T1000 (cell line): ENCODE results near the gene HDAC10.
"Not testable (repeated sequence)": the region's sequence is repeated elsewhere in the genome, so short reads cannot be mapped to it uniquely, and the experiment has no call there.

Source experiments
- DNase-seq: peaks from one replicate; lab custom pipeline; 2025; ENCODE audit warnings: mixed read lengths; lab: John Stamatoyannopoulos, UW

The HDAC10 gene

DNA sequence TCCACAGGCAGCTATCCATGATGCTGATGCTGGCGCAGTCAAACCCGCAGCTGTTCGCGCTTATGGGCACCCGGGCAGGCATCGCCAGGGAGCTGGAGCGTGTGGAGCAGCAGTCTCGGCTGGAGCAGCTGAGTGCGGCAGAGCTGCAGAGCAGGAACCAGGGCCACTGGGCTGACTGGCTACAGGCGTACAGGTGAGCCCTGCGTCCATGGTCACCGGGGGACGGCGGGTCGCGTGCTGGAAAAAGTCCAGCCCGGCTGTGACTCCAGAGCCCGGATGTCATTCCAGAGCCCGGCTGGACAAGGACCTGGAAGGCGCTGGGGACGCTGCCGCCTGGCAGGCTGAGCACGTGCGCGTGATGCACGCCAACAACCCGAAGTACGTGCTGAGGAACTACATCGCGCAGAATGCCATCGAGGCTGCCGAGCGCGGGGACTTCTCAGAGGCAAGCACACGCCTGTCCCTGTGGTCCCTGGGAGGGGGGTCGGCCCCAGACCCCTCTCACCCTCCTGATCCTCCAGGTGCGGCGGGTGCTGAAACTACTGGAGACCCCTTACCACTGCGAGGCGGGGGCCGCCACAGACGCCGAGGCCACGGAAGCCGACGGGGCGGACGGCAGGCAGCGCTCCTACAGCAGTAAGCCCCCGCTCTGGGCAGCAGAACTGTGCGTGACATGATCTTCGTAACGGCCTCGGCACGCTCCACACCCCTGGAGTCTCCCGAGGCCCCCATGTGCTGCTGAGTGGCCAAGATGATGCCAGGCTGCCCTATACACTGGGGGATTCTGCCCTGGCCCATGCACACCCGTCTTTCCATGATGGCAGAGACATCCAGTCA lies 34.2 kb downstream of the HDAC10 start:
- no peak for DNase-seq

DNA sequence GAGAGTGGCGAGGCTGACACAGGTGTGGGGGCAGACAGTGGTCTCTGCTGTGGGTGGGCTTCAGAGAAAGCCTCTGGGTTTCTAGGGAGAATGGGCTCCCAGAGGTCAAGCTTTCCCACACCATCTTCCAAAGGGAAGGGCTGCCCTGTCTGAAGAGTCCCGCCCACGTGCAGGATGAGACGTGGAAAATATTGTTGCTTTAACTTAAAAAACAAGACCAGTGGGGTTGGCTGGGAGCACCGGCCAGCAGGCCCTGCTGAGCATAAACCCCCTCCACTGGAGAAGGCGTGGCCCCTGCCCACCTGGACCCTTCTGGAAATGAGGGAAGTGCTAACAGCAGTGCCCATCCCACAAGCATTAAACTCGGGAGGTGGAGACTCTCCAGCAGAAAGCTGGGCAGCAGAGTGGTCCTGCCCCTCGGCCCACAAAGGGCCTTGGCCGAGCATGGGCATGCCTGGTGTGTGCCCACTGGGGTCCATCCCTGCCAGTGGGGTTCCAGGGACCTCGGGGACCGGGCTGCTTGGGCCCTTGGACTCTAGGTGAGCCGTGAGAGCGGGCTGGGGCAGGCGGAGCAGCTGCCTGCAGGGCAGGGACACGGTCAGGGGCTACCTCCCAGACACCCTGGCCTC lies 34.9 kb downstream of the HDAC10 start:
- no peak for DNase-seq

DNA sequence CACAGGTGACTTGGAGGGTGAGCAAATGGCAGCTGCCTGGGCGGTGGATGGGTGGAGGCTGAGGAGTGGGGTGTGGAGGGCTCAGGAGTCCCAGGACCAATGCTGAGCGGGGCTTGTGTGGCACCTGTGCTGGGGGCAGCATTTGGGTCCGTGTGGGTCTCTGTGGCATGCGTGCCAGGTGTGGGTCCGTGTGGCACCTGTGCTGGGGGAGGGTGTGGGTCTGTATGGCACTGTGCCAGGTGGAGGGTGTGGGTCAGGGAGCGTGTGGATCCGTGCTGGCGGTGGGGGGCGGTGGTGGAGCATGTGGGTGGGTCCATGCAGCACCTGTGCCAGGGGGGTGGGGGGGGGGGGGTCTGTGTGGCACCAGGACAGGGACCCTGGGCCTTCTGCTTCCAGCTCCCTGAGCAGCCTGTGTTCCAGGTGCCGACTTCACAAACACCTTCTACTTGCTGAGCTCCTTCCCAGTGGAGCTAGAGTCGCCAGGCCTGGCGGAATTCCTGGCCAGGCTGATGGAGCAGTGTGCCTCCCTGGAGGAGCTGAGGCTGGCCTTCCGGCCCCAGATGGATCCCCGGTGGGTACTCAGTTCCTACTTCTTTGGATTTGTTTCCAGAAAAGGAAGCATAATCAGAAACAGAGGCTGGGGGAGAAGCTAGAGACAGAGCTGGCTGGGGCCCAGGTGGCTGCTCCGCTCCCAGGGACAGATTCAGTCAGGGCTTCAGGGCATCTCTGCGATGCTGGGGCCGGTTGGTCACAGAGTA lies 35.6 kb downstream of the HDAC10 start:
- no peak for DNase-seq

DNA sequence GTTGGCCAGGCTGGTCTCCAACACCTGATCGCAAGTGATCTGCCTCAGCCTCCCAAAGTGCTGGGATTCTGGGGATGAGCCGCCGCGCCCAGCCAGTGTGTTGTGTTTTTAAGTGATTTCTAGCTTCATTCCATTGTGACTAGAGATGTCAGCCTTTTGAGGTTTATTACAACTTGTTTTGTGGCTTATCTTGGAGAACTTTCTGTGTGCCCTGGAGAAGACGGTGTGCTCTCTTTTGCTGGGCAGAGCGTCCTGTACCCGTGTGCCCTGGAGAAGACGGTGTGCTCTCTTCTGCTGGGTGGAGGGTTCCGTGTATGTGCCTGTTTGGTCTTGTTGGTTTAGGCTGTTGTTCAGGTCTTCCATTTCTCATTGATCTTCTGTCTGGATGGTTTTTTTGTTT lies 37.8 kb downstream of the HDAC10 start:
- DNase-seq = no peak

DNA sequence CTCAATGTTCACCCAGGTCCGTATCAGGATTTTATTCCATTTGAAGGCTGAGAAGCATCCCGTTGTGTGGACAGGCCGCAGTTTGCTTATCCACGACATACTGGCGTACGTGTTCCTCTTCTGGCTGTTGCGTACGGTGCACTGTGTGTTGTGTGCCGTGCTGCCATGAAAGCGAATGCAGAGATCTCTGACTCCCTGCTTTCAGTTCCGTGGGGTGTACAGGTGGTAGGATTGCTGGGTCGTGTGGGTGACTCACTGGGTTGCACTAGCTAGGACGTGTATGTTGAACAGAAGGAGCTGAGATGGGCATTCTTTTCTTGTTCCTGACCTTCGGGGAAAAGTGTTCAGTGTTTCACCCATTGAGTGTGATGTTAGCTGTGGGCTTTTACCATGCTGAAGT lies 39.9 kb downstream of the HDAC10 start:
- DNase-seq = no peak

DNA sequence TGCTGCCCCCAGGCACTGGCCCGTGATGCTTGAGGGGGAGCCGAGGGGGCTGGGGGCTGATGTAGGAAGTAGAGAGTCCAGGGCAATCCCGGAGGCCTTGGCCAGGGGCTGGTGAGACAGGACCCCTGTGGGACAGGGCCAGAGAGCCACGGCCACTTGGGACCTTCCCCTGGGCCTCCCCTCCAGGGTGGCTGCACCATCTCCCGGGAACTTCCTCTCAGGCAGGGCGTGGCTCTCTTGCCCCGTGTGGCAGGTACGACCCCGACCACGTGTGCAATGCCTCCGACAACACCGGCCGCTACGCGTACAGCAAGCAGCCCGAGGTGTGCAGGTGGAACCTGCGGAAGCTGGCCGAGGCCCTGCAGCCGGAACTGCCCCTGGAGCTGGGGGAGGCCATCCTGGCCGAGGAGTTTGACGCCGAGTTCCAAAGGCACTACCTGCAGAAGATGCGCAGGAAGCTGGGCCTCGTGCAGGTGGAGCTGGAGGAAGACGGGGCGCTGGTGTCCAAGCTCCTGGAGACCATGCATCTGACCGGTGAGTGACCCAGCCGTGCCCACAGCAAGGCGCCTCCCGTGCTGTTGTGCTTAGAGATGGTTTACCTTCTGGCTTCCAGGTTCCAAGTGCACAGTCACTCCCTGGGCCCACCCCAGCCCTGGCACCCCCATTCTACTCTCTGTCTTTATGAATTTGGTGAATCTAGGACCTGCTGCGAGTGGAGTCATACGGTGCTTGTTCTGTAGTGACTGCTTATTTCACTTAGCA lies 40.5 kb downstream of the HDAC10 start:
- DNase-seq = no peak

DNA sequence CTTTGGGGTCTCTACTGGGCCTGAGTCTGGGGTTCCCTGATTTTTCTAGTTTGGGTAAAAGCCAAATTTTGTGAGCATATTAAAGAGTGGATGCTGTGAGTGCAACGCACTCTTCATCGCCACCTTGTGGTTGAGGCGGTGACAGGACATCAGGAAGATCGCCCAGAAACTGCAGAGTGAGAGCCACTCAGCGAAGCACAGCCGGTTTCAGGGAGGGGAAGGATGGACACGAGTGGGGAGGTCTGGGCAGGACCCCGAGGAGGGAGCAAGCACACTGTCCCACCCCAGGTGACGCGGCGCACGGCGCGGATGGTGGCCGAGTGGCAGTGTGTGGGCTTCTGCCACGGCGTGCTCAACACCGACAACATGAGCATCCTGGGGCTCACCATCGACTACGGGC lies 41.2 kb downstream of the HDAC10 start:
- no peak for DNase-seq

DNA sequence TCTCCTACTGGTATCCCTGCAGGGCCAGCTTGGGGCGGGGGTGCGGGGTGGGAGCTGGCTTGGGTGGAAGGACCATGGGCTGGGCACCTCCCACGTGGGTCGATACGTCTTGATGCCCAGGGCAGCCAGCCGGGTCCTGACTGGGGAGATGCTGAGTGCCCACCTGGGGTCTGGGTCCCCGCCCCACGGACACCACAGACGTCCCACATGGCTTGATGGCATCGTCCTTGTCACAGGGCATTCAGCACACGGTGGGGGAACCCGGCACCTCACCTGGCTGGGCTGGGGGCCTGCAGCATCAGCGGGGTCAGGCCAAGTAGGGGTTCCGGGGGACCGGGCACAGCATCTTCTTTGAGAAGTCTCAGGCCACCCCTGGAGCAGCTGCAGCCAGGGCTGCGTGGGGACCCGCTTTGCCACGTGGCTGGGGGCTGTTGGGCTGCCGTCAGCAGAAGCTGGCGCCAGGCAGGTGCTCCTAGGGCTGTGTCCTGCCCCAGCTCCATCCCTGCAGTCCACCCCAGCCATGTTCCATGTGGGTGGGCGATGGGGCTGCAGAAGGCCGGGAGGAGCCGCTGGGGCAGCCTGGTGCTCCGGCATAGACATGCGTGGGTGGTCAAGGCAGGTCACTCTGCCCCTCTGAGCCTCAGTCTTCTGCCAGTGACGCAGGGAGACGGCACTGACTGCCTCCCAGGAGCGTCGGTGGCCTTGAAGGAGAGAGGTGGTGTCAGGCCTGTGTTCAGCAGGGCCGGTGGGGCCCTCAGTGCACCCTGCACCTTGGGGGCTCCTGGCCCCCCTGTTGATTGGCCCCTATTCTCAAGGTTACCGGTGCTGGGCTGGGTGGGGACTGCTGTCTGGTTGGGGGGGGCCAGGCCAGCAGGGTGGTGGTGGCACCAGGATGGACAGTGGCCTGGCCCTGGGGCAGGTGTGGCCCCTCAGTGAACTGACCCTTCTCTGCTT lies 41.8 kb downstream of the HDAC10 start:
- DNase-seq = no peak

DNA sequence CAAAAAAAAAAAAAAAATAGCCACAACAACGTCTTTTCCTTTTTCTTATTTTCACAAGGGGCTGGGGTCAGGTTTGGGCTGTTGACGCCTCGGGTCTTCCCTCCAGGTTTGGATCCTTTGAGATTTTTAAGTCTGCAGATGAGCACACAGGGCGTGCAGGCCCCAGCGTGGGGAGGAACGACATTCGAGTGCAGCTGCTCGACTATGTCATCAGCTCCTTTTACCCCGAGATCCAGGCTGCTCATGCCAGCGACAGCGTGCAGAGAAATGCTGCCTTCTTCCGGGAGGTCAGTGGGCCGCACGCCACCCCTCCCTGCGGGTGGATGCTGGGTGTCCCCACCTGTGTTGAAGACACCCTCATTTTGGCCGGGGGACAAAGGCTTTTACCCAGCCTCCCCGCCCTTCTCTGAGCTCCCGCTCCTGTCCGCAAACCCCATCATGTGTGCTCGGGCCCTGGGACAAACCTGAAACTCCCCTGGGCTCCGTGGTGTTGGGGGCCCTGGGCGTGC lies 42.6 kb downstream of the HDAC10 start:
- DNase-seq = no peak

DNA sequence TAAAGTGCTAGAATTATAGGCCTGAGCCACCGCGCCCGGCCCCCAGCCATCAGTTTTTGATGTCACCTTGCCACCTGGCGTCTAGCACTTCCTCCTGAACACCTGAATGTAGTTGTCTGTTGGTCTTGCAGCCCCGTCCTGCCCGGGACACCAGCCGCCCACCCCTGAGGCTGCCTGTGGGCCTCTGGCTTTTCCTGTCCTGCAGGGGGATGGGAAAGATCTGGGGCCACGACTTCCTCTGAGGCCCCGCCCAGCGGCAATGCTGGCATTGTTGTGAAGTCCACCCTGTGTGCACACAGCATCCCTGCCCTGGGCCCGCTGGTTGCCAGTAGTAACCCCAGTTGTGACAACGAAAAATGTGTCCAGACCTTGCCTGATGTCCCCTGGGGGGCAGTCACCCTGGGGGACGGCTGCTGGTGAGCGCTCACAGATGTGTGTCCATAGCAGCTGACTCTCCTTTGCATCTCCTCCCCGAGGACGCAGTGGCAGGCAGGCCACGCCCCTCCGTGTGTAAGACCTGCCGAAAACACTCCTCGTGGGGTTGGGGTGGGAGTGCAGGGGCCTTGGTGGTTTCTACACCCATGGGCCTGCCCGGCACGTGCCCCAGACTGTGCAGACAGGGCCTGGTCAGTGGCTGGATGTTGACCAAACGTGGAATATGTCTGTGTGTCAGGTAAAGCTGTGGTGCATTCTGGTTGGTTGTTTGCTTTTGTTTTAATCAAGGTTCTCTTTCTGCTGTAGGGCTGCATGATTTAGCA lies 43.5 kb downstream of the HDAC10 start:
- no peak for DNase-seq

DNA sequence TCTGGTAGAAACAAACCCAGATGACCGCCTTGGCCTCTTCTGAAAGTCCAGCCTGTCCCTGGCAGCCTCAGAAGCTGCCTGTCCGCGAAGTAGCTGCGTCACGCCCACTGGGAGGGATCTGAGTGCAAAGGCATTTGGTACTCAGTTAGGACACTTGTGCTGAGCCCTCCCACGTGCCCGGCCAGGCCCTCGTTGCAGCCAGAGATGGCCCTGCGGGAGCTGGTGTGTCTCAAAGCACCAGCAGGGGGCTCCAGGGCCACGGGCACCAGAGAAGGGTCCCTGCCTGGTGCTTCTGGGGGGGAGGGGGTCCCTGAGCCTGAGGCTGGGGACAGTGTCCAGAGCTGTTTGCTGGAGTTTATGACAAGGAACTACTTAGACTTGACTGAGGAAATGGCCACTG lies 44.5 kb downstream of the HDAC10 start:
- DNase-seq = no peak

DNA sequence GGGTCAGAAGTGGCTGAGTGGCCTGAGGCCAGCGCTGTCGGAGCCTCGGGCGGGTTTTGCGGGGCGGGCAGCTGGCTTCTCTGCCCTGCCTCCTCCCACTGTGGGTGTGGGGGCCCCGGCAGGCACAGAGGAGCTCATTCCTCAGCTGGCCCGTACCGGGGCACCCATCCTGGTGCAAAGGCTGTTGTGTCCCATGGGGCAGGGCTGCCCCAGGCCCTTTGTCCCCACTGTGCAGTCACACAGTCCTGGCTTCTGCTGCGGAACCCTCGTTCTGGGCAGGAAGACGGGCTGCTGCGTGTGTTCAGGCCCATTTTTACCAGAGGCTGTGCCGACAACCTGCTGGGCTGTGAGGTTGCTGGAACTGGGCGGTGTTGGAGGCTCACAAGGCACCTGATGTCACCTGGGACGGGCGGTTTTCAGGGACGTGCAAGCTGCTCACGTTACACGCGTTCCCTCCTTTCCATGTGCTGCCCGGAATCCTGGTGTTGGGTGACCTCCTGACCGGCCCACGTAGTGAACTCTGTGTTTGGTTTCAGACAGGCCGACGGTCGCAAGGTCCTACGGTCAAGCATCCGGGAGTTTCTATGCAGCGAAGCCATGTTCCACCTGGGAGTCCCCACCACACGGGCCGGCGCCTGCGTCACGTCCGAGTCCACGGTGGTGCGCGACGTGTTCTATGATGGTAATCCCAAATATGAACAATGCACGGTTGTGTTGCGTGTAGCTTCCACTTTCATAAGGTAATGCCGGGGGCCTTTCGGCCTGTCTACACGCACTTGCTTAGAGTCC lies 45.1 kb downstream of the HDAC10 start:
- DNase-seq = no peak

DNA sequence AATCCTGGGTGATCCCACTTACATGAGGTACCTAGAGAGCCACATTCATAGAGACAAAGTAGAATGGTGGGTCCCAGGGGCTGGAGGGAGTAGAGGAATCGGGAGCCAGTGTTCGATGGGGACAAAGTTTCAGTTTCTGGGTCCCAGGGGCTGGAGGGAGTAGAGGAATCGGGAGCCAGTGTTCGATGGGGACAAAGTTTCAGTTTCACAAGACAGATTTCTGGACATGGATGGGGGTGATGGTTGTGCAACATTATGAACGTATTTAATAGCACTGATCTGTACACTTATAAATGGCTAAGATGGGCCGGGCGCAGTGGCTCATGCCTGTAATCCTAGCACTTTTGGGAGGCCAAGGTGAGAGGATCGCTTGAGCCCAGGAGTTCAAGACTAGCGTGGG lies 46.1 kb downstream of the HDAC10 start:
- DNase-seq = not testable (repeated sequence)

DNA sequence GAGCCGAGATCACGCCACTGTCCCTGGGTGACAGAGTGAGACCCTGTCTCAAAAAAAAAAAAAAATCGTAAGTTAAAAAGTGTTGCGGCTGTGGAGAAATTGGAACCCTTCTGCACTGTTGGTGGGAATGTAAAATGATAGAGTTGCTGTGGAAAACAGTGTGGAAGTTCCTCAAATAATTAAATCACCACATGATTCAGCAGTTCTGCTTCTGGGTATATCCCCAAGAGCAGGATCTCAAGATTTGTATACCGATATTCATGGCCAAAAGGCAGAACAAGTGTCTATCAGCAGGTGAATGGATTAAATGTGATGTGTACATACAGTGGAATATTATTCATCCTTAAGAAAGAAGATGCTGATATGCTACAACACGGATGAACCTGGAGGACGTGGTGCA lies 46.5 kb downstream of the HDAC10 start:
- DNase-seq = no peak

DNA sequence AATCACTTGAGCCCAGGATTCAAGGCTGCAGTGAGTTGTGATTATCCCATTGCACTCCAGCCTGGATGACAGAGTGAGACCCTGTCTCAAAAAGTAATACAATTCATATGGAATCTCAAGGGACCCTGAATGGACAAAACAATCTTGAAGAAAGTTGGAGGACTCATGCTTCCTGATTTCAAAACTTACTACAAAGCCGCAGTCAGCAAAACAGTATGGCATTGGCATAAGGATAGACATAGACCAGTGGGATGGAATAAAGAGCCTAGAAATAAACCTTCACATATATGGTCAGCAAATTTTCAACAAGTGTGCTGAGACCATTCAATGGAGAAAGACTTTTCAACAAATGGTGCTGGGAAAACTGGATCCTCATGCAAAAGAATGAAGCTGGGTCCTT lies 47.8 kb downstream of the HDAC10 start:
- DNase-seq = no peak

DNA sequence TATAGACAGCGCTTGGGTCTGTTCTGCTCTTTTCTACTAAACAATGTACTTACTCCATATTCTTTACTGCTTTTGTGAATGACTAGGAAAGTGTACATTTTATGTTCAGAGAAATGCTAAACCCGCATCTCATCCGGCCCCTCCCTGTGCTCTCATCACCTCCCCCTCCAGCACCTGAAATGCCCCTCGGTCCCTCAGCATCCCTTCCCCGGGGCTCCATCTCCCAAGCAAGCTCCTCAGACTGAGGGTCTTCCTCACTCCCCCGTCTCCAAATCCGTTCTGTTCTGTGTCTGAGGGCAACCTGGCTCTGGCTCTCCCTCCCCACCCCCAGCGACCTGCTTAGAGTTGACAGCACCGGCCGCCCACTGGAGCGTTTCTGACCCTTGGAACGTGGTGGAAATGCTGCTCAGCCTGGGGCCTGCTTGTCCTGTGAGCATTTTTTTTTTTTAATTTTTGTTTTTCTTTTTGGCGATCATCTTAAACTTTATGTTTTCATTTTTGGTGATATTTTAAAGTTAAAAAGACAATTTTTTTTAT lies 48.9 kb downstream of the HDAC10 start:
- DNase-seq = no peak

DNA sequence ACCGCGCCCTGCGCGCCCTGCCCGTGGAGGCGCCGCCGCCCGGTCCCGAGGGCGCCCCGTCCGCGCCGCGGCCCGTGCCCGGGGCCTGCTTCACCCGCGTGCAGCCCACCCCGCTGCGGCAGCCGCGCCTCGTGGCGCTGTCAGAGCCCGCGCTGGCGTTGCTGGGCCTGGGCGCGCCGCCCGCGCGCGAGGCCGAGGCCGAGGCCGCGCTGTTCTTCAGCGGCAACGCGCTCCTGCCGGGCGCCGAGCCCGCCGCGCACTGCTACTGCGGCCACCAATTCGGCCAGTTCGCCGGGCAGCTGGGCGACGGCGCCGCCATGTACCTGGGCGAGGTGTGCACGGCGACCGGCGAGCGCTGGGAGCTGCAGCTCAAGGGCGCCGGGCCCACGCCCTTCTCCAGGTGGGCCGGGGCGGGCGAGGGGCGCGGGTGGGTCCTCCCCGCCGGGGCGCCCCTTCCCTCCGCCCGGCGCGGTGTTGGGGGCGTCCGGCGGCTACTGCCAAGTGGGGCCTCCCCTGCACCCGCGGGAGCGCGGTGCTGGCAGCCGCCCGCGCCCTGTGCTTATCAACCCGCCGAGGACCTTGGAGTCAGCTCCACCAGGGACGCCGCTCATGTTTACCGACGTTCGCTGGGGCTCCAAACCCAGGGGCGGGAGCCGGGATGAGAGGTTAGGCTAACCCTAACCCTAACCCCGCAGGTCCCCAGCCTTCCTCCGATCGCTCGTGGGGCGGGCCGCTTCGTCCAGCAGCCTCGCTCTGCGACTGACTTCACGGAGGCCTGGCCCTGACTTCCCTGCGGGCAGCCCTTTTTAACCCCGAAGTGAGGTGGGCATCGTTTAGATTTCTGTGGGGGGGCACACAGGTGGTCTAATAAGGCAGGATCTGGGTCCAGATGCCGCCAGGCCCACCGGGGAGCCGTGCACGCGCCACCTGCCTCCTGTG lies 49.6 kb downstream of the HDAC10 start:
- no peak for DNase-seq
